Smooth muscle cell of the umbilical artery (primary cell): ENCODE measurements around the gene NUTM2E. TPM values are rescaled to one million over a fixed set of nuclear protein-coding genes. Genes with fewer than 3 reads are reported as not detected.

Experiments
- total RNA-seq: library from RNA; depleted of rRNA; stranded (reverse); fragments of >200 nt; gene quantifications from 2 replicates; pipeline ENCODE4 v1.2.3, GENCODE V29; 2014

The NUTM2E gene
- total RNA-seq = 0.05 TPM in 1 of 2 replicates, not detected in the other

GRCh38 chr10:79826496-79827215, at the start of gene NUTM2E:
Gene NUTM2E, plus strand, starts transcription at chr10:79826739. Its CDS starts 15,002 bp downstream, at chr10:79841741.

Other genes with a start within 250 kb of the NUTM2E start
- not detected in 2 replicates for gene SFTPA1, start 215.8 kb upstream of the NUTM2E start, total RNA-seq
- gene NUTM2B, start 123.5 kb upstream of the NUTM2E start, total RNA-seq = under 0.01 and 0.23 TPM in 2 replicates
- not detected in 2 replicates for gene SFTPD, start 122.4 kb downstream of the NUTM2E start, total RNA-seq